ENCODE data around the gene GALNTL6.

The GALNTL6 gene

DNA sequence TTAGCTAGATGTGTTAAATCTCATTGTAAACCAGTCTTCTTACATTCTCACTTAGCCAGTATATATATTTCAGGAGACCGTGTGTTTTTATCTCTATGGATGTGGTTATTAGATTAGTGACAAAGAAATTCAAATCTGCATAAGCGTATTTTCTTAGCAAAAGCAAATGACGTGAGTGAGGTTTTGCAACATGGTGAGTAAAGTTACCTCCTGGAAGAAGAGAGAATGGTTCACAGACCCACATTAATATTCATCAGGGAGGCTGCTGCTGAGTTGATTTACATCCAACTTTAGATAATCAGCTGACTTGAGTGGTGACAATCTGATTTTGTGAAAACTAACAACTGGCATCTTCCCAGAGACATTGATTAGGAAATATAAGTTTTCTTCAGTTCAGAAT is 765.5 kb downstream of the GALNTL6 start:
- no peaks in the 10 kb centered on the region for H3K4me1 ChIP-seq (ENCODE audit: insufficient read depth, low read length)
- H3K9ac ChIP-seq (ENCODE audit: low read length): no peak overlapping the region
- no peaks in the 10 kb centered on the region for H3K27me3 ChIP-seq (ENCODE audit: control insufficient read depth in 1 of 2, insufficient read depth in 2 of 2, low read length in 2 of 2)
- no peaks in the 10 kb centered on the region for H3K36me3 ChIP-seq (ENCODE audit: insufficient read depth, low read length)
- no peak overlapping the region for H3K4me3 ChIP-seq (ENCODE audit: low read depth in 1 of 2, low read length in 2 of 2)
- H3K27ac ChIP-seq (ENCODE audit: low read depth, low read length): no peak overlapping the region
- H3K9me3 ChIP-seq (ENCODE audit: low read length): no peaks in the 10 kb centered on the region

GRCh38 chr4:172584816-172585215 is 771.6 kb downstream of the GALNTL6 start:
- Histone ChIP-seq H3K36me3 (ENCODE audit: insufficient read depth, low read length) (no peaks in the 10 kb centered on the region), H3K27ac (ENCODE audit: low read depth, low read length) (no peak overlapping the region), H3K4me3 (ENCODE audit: low read depth in 1 of 2, low read length in 2 of 2) (no peak overlapping the region), H3K27me3 (ENCODE audit: control insufficient read depth in 1 of 2, insufficient read depth in 2 of 2, low read length in 2 of 2) (no peaks in the 10 kb centered on the region), H3K9ac (ENCODE audit: low read length) (no peak overlapping the region), H3K4me1 (ENCODE audit: insufficient read depth, low read length) (peaks cover 4% of the 10 kb centered on the region), H3K9me3 (ENCODE audit: low read length) (no peaks in the 10 kb centered on the region)

- no peak overlapping the region for H3K9ac ChIP-seq (ENCODE audit: low read length)
- H3K27me3 ChIP-seq (ENCODE audit: control insufficient read depth in 1 of 2, insufficient read depth in 2 of 2, low read length in 2 of 2): no peaks in the 10 kb centered on the region
- no peaks in the 10 kb centered on the region for H3K4me1 ChIP-seq (ENCODE audit: insufficient read depth, low read length)
- no peak overlapping the region for H3K4me3 ChIP-seq (ENCODE audit: low read depth in 1 of 2, low read length in 2 of 2)
- H3K27ac ChIP-seq (ENCODE audit: low read depth, low read length): no peak overlapping the region
- H3K36me3 ChIP-seq (ENCODE audit: insufficient read depth, low read length): no peaks in the 10 kb centered on the region
- H3K9me3 ChIP-seq (ENCODE audit: low read length): no peaks in the 10 kb centered on the region
Observed at GRCh38 chr4:172596206-172596605, 783.0 kb downstream of the GALNTL6 start.

DNA sequence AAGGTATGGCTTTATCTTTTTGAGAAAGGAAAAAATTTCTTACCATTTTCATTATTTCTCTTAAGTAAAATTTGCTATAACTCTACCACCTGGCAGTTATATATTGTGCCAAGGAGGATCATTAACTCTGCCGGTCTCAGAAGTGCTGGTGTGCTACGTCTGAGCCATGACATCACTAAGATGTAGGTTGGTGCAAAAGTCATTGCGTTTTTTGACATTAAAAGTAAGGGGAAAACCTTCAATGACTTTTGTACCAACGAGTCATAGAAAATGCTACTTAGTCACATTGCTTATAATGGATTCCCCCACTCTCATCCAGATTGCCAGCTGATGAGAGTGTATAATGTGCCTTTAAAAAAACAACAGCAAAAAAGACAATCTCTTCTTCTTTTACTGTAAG is 786.4 kb downstream of the GALNTL6 start:
- no peaks in the 10 kb centered on the region for H3K36me3 ChIP-seq (ENCODE audit: insufficient read depth, low read length)
- H3K9ac ChIP-seq (ENCODE audit: low read length): no peak overlapping the region
- H3K4me1 ChIP-seq (ENCODE audit: insufficient read depth, low read length): no peaks in the 10 kb centered on the region
- H3K27ac ChIP-seq (ENCODE audit: low read depth, low read length): no peak overlapping the region
- H3K27me3 ChIP-seq (ENCODE audit: control insufficient read depth in 1 of 2, insufficient read depth in 2 of 2, low read length in 2 of 2): no peaks in the 10 kb centered on the region
- no peak overlapping the region for H3K4me3 ChIP-seq (ENCODE audit: low read depth in 1 of 2, low read length in 2 of 2)
- no peaks in the 10 kb centered on the region for H3K9me3 ChIP-seq (ENCODE audit: low read length)

DNA sequence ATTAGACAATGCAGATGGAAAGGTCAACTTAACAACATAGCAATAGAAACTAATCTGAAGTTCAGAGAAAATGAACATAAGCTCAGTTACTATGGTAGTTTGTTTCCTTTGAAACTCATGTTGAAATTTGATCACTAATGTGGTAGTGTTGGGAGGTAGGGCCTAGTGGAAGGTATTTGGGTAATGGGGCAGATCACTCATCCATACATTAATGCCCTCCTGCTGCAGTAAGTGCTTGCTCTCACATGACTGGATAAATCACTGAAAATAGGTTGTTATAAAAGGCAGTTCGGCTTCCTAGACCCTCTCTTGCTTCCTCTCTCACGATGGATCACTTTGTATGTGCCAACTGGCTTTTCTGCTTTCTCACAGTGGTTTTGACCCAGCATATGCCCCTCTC is 788.0 kb downstream of the GALNTL6 start:
- Histone ChIP-seq H3K4me3 (ENCODE audit: low read depth in 1 of 2, low read length in 2 of 2) (no peak overlapping the region), H3K27ac (ENCODE audit: low read depth, low read length) (no peak overlapping the region), H3K27me3 (ENCODE audit: control insufficient read depth in 1 of 2, insufficient read depth in 2 of 2, low read length in 2 of 2) (no peaks in the 10 kb centered on the region), H3K4me1 (ENCODE audit: insufficient read depth, low read length) (no peaks in the 10 kb centered on the region), H3K9me3 (ENCODE audit: low read length) (no peaks in the 10 kb centered on the region), H3K9ac (ENCODE audit: low read length) (no peak overlapping the region), H3K36me3 (ENCODE audit: insufficient read depth, low read length) (no peaks in the 10 kb centered on the region)

- Histone ChIP-seq H3K36me3 (ENCODE audit: insufficient read depth, low read length) (no peaks in the 10 kb centered on the region), H3K9ac (ENCODE audit: low read length) (no peak overlapping the region), H3K4me1 (ENCODE audit: insufficient read depth, low read length) (no peaks in the 10 kb centered on the region), H3K9me3 (ENCODE audit: low read length) (no peaks in the 10 kb centered on the region), H3K27me3 (ENCODE audit: control insufficient read depth in 1 of 2, insufficient read depth in 2 of 2, low read length in 2 of 2) (no peaks in the 10 kb centered on the region), H3K4me3 (ENCODE audit: low read depth in 1 of 2, low read length in 2 of 2) (no peak overlapping the region), H3K27ac (ENCODE audit: low read depth, low read length) (no peak overlapping the region)
Observed at GRCh38 chr4:172619218-172619617, 806.0 kb downstream of the GALNTL6 start.

DNA sequence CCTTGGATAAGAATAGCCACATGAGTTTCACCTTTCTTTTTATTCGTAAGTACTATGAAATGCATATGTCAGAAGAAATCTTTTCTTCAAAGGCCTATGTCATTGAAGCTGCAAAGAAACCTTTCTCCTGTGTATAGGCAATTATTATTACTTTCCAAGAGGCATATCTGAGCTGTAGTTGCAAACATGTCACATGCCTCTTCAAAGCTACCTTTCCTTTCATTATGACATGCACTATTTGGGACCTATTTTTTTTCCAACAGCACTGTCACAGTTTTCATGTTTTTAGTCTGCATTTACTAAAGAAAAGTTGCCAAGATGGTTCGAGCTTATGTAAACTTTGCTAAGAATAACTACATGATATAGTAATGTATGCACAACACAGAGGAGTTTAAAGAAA is 806.6 kb downstream of the GALNTL6 start:
- no peaks in the 10 kb centered on the region for H3K36me3 ChIP-seq (ENCODE audit: insufficient read depth, low read length)
- no peak overlapping the region for H3K9ac ChIP-seq (ENCODE audit: low read length)
- no peaks in the 10 kb centered on the region for H3K27me3 ChIP-seq (ENCODE audit: control insufficient read depth in 1 of 2, insufficient read depth in 2 of 2, low read length in 2 of 2)
- no peaks in the 10 kb centered on the region for H3K9me3 ChIP-seq (ENCODE audit: low read length)
- H3K4me1 ChIP-seq (ENCODE audit: insufficient read depth, low read length): no peaks in the 10 kb centered on the region
- no peak overlapping the region for H3K4me3 ChIP-seq (ENCODE audit: low read depth in 1 of 2, low read length in 2 of 2)
- H3K27ac ChIP-seq (ENCODE audit: low read depth, low read length): no peak overlapping the region

DNA sequence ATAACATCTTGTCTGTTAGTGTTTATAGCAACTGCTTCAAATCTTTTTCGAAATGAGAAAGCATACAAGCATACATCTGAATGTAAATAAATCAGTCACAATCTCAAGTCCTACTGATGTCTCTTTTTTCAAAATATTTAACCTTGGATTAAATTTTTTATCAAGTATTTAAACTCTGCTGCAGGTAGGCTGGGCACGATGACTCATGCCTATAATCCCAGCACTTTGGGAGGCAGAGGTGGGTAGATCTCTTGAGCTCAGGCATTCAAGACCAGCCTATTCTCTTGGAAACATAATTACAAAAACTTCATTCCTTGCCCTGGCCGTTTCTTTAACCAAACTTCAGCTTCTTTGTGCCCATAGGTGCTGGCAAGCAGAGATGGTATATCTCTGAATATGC is 815.1 kb downstream of the GALNTL6 start:
- no peaks in the 10 kb centered on the region for H3K36me3 ChIP-seq (ENCODE audit: insufficient read depth, low read length)
- no peak overlapping the region for H3K27ac ChIP-seq (ENCODE audit: low read depth, low read length)
- H3K27me3 ChIP-seq (ENCODE audit: control insufficient read depth in 1 of 2, insufficient read depth in 2 of 2, low read length in 2 of 2): no peaks in the 10 kb centered on the region
- no peak overlapping the region for H3K9ac ChIP-seq (ENCODE audit: low read length)
- H3K4me1 ChIP-seq (ENCODE audit: insufficient read depth, low read length): no peaks in the 10 kb centered on the region
- no peak overlapping the region for H3K4me3 ChIP-seq (ENCODE audit: low read depth in 1 of 2, low read length in 2 of 2)
- H3K9me3 ChIP-seq (ENCODE audit: low read length): no peaks in the 10 kb centered on the region

DNA sequence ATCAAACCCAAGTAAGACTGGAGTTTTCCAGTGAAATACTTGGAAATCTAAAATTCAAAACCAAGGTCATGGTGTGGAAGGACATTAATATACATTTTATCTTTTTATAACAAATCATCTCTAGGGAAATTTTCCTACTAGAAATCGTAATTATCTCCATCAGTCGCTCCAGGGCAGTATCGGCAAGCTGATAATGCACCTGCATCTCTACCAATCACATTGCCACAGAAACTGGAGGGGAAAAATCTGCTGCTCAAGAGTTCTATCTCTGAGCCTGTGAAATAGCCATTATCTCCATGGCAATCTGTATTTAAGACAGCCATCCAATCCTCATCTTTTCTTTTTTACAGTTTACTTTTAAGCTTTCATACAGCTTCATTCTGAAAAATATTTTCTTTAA is 817.1 kb downstream of the GALNTL6 start:
- no peaks in the 10 kb centered on the region for H3K9me3 ChIP-seq (ENCODE audit: low read length)
- H3K9ac ChIP-seq (ENCODE audit: low read length): no peak overlapping the region
- no peaks in the 10 kb centered on the region for H3K27me3 ChIP-seq (ENCODE audit: control insufficient read depth in 1 of 2, insufficient read depth in 2 of 2, low read length in 2 of 2)
- H3K4me1 ChIP-seq (ENCODE audit: insufficient read depth, low read length): no peaks in the 10 kb centered on the region
- H3K27ac ChIP-seq (ENCODE audit: low read depth, low read length): no peak overlapping the region
- H3K4me3 ChIP-seq (ENCODE audit: low read depth in 1 of 2, low read length in 2 of 2): no peak overlapping the region
- H3K36me3 ChIP-seq (ENCODE audit: insufficient read depth, low read length): no peaks in the 10 kb centered on the region

DNA sequence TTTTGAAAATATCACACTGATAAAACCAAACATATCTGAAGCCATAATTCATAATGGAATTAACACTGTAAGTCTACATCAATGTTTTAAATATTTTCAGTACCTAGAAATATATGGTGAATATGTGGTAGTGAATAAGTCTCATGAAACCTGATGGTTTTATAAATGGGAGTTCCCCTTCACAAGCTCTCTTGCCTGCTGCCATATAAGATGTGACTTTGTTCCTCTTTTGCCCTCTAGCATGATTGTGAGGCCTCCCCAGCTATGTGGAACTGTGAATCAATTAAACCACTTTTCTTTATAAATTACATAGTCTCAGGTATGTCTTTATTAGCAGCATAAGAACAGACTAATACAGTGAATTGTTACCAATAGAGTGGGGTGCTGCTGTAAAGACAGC is 818.6 kb downstream of the GALNTL6 start:
- no peak overlapping the region for H3K4me3 ChIP-seq (ENCODE audit: low read depth in 1 of 2, low read length in 2 of 2)
- H3K27ac ChIP-seq (ENCODE audit: low read depth, low read length): no peak overlapping the region
- H3K27me3 ChIP-seq (ENCODE audit: control insufficient read depth in 1 of 2, insufficient read depth in 2 of 2, low read length in 2 of 2): no peaks in the 10 kb centered on the region
- no peaks in the 10 kb centered on the region for H3K36me3 ChIP-seq (ENCODE audit: insufficient read depth, low read length)
- no peaks in the 10 kb centered on the region for H3K9me3 ChIP-seq (ENCODE audit: low read length)
- H3K9ac ChIP-seq (ENCODE audit: low read length): no peak overlapping the region
- no peaks in the 10 kb centered on the region for H3K4me1 ChIP-seq (ENCODE audit: insufficient read depth, low read length)

DNA sequence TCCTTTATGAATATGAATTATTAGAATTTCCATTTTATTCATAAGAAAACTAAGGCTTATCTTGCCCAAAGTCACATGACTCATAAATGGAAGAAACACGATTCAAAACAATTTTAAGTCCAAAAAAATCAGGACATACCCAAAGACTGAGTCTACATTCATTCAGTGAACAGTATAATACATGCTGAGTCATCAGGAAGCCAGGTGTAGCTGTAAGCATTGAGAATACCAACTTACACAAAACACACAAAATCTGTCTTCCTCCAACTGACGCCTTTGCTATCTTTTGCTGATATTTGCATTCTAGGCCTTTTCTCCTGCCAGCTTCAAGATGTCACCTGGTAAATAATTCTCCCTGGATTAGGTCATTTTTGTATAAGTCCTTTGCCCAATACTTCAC is 835.3 kb downstream of the GALNTL6 start:
- H3K27ac ChIP-seq (ENCODE audit: low read depth, low read length): no peak overlapping the region
- no peak overlapping the region for H3K4me3 ChIP-seq (ENCODE audit: low read depth in 1 of 2, low read length in 2 of 2)
- no peaks in the 10 kb centered on the region for H3K36me3 ChIP-seq (ENCODE audit: insufficient read depth, low read length)
- no peak overlapping the region for H3K9ac ChIP-seq (ENCODE audit: low read length)
- H3K9me3 ChIP-seq (ENCODE audit: low read length): no peaks in the 10 kb centered on the region
- H3K4me1 ChIP-seq (ENCODE audit: insufficient read depth, low read length): no peaks in the 10 kb centered on the region
- H3K27me3 ChIP-seq (ENCODE audit: control insufficient read depth in 1 of 2, insufficient read depth in 2 of 2, low read length in 2 of 2): no peaks in the 10 kb centered on the region

GRCh38 chr4:172649143-172649542 is 835.9 kb downstream of the GALNTL6 start:
- no peaks in the 10 kb centered on the region for H3K4me1 ChIP-seq (ENCODE audit: insufficient read depth, low read length)
- no peak overlapping the region for H3K4me3 ChIP-seq (ENCODE audit: low read depth in 1 of 2, low read length in 2 of 2)
- H3K27ac ChIP-seq (ENCODE audit: low read depth, low read length): no peak overlapping the region
- H3K9ac ChIP-seq (ENCODE audit: low read length): no peak overlapping the region
- H3K36me3 ChIP-seq (ENCODE audit: insufficient read depth, low read length): no peaks in the 10 kb centered on the region
- H3K27me3 ChIP-seq (ENCODE audit: control insufficient read depth in 1 of 2, insufficient read depth in 2 of 2, low read length in 2 of 2): no peaks in the 10 kb centered on the region
- H3K9me3 ChIP-seq (ENCODE audit: low read length): no peaks in the 10 kb centered on the region

Measured in muscle layer of colon (tissue), 2 donors.